ENCODE measurements around the gene MEIKIN.

- TF ChIP-seq EP300 (IDR thresholded peaks at IDR 0.05; ENCODE audit: borderline replicate concordance) (no peak), TCF12 (IDR thresholded peaks at IDR 0.05; ENCODE audit: low read depth) (no peak), NFIC (IDR thresholded peaks at IDR 0.05) (no peak), TEAD4 (IDR thresholded peaks at IDR 0.05) (no peak), RAD21 (IDR thresholded peaks at IDR 0.05; ENCODE audit: low read depth) (no peak)
Measured at GRCh38 chr5:131926168-131926567, 19.3 kb downstream of the MEIKIN start.

All from Ishikawa (cell line).